Suppressor macrophage treated with lipopolysaccharide for 4 hours (primary cell): ENCODE measurements around the gene RPL29.

Source experiments
- DNase-seq: peaks from one replicate; pipeline ENCODE4 v3.0.0-alpha.2; 2020

Gene RPL29

DNA sequence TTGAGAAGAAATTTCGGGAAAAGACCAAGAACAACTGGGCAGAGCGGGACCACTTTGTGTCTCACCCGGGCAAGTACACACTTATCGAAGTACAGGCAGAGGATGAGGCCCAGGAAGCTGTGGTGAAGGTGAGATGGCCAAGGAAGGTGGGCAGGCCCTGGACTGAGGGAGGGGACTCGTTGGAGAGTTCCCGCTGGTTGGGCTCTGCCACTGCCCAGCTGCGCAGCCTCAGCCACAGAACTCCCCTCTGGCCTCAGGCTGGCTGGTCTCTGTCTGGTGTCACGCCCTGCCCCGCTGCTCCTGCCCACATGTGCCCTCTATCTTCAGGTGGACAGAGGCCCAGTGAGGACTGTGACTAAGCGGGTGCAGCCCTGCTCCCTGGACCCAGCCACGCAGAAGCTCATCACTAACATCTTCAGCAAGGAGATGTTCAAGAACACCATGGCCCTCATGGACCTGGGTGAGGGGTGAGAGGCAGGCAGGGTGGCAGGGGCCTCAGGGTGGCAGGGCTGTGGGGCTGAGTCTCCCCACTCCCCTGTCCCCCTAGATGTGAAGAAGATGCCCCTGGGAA is 51.2 kb downstream of the RPL29 start:
- no peak for DNase-seq
